A172 (cell line): ENCODE data around the gene TNIP1. TPM values are rescaled to one million over a fixed set of nuclear protein-coding genes. Genes with fewer than 3 reads are reported as not detected.

ENCODE experiments used
- DNase-seq: peaks from one replicate; pipeline ENCODE4 v3.0.0-alpha.2; 2015; ENCODE audit warnings: low spot score
- total RNA-seq: library from RNA; depleted of rRNA; stranded (reverse); fragments of >200 nt; shearing (Covaris generic); gene quantifications from 2 replicates; pipeline ENCODE4 v1.2.3, GENCODE V29; 2014; rRNA removed

TNIP1 gene
- total RNA-seq, 1 experiment from 2014 or later = 125 TPM

- no peak for DNase-seq
These were observed 77.9 kb downstream of the TNIP1 start for GRCh38 chr5:151002681-151003502.

GRCh38 chr5:151002250-151002649 is 78.6 kb downstream of the TNIP1 start:
- peak; percentile 35 for DNase-seq

GRCh38 chr5:151001436-151001835 is 79.4 kb downstream of the TNIP1 start:
- DNase-seq = no peak

GRCh38 chr5:150999704-151000442 is 81.0 kb downstream of the TNIP1 start:
- DNase-seq = no peak

GRCh38 chr5:150993826-150994412 is 86.9 kb downstream of the TNIP1 start:
- no peak for DNase-seq

- no peak for DNase-seq
These were observed 87.4 kb downstream of the TNIP1 start for GRCh38 chr5:150993422-150993821.

- DNase-seq = no peak
These were observed 88.1 kb downstream of the TNIP1 start for GRCh38 chr5:150992705-150993104.

- no peak for DNase-seq
These were observed 91.1 kb downstream of the TNIP1 start for GRCh38 chr5:150989695-150990094.

GRCh38 chr5:150987746-150988145 is 93.1 kb downstream of the TNIP1 start:
- no peak for DNase-seq

Other genes starting within 250 kb of the TNIP1 start
- not detected in 2 replicates for gene IRGM, start 234.5 kb downstream of the TNIP1 start, total RNA-seq
- gene ZNF300, start 176.1 kb downstream of the TNIP1 start, total RNA-seq = 15.2 and 17.3 TPM in 2 replicates
- not detected in 2 replicates for gene GPX3, start 60.4 kb downstream of the TNIP1 start, total RNA-seq
- gene ANXA6, start 76.7 kb upstream of the TNIP1 start, total RNA-seq = 424 and 507 TPM in 2 replicates
- 3.3 and 3.7 TPM in 2 replicates for gene CCDC69, start 143.1 kb upstream of the TNIP1 start, total RNA-seq
- 30.2 and 34.2 TPM in 2 replicates for gene GM2A, start 172.2 kb upstream of the TNIP1 start, total RNA-seq
- gene SLC36A3, start 222.7 kb upstream of the TNIP1 start, total RNA-seq = not detected in 2 replicates